ENCODE data around the gene SLC8A1.

Gene SLC8A1

GRCh38 chr2:40355451-40355850 is 96.4 kb downstream of the SLC8A1 start:
- DNase-seq (ENCODE audit: low read depth in 2 of 2) = no peak

GRCh38 chr2:40353231-40353630 is 98.7 kb downstream of the SLC8A1 start:
- DNase-seq (ENCODE audit: low read depth in 2 of 2) = no peak

GRCh38 chr2:40352703-40353099 is 99.2 kb downstream of the SLC8A1 start:
- DNase-seq (ENCODE audit: low read depth in 2 of 2) = no peak

GRCh38 chr2:40352041-40352702 is 99.7 kb downstream of the SLC8A1 start:
- DNase-seq (ENCODE audit: low read depth in 2 of 2) = no peak

- no peak for DNase-seq (ENCODE audit: low read depth in 2 of 2)
Observed at GRCh38 chr2:40348665-40349064, 103.2 kb downstream of the SLC8A1 start.

- DNase-seq (ENCODE audit: low read depth in 2 of 2) = no peak
Observed at GRCh38 chr2:40348038-40348437, 103.9 kb downstream of the SLC8A1 start.

DNA sequence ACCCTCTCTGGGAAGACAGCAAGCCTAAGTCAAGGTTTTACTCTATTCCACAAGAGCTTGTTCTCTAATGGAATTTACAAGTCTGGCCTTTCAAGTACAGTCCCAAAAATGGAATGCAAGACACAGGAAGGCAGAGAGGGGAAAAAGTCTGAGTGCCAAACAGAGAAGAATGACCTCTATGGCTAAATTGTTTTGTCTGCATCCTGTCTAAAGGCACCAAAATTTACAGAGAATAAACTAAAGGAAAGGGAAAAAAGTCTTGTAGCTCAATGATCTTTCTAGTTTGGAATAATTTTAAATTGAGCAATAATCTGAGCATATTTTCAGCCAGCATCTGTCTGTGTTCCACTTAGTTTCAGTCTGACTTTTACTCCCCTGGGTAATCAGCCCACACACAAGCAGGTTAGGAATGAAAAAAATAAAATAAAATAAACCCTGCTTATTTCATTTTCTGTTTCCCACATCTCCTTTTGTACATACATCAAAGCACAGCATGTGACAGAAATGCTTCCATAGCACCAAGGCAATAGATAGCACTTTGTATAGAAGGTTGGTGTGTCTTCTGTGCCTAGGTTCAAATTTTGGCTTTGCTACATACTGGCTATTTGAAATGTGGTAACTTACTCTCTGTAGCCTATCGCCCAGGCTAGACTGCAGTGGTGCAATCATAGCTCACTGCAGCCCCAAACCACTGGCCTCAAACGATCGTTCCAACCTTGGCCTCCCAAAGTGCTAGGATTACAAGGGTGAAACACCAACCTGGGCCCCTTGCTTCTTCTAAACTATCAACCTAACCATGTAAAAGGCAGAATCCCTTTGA is 105.1 kb downstream of the SLC8A1 start:
- DNase-seq (ENCODE audit: low read depth in 2 of 2) = no peak

DNA sequence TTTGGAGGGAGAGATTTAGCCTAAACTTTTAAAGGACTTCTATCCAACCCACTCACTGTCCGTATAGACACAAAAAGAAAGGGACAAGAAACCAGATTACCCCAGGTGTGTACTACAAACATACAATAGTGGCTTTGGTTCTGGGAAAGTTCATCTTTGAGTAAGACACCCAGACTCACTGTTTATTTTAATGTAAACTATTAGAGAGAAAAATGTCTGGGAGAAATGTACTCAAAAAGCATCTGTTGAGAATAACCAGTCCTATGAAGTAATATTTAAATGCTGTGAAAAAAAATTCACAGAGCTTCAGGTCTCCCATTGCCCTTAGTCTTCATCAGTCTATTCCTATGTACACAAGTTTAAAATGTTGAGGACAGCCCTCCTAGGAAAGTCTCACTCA is 107.5 kb downstream of the SLC8A1 start:
- DNase-seq (ENCODE audit: low read depth in 2 of 2) = no peak

- no peak for DNase-seq (ENCODE audit: low read depth in 2 of 2)
Observed at GRCh38 chr2:40343902-40344301, 108.0 kb downstream of the SLC8A1 start.

- DNase-seq (ENCODE audit: low read depth in 2 of 2) = no peak
Observed at GRCh38 chr2:40341198-40341597, 110.7 kb downstream of the SLC8A1 start.

- no peak for DNase-seq (ENCODE audit: low read depth in 2 of 2)
Observed at GRCh38 chr2:40339026-40339425, 112.9 kb downstream of the SLC8A1 start.

DNA sequence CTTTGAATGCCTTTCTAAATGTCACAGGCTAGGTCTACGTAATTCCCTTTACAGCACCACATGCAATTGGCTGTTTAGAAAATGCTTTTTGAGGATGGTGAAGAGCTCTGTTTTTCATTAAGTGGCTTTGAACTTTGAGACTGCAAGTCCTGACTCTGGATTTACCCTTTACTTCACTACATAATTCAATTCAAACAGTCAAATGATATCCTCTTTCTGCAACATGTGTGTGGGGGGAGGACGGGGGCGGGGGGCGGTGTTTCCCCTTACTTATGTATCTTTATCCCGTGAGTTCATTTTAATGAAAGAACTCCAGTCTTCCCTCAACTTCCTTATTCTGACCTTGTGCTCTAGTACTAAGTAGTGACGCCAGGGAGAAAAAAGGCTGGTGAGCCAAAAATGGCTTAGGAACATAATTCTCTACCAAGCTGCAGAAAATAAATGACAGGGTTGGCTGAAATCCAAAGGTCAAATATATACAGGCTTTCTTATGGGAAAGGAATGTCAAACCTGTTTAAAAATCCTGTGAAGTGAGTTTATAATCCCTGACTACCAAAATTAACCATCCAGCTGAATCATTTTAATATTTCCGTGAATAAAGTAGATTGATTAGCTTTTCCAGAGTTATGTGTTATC is 119.6 kb downstream of the SLC8A1 start:
- DNase-seq (ENCODE audit: low read depth in 2 of 2) = no peak

- DNase-seq (ENCODE audit: low read depth in 2 of 2) = no peak
Observed at GRCh38 chr2:40330096-40330495, 121.8 kb downstream of the SLC8A1 start.

- DNase-seq (ENCODE audit: low read depth in 2 of 2) = no peak
Observed at GRCh38 chr2:40329739-40330030, 122.2 kb downstream of the SLC8A1 start.

- no peak for DNase-seq (ENCODE audit: low read depth in 2 of 2)
Observed at GRCh38 chr2:40325116-40325515, 126.8 kb downstream of the SLC8A1 start.

DNA sequence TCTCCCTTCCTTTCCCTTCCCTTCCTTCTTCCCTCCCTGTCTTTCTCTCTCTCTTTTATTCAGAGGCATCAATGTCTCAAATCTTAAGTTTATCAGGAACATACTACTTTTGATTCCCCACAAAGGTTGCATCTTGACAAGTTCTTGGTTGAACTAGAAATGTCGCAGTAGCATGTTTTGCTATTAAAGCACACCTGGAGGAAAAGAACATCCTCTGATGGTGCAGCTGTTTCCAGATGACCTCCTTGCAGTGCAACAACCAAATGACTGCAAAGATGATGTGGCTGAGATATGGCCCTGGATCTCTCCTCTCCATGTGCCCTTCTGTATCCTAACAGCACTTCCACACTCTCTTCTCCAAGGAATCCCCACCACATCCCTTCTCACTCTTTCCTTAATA is 127.2 kb downstream of the SLC8A1 start:
- no peak for DNase-seq (ENCODE audit: low read depth in 2 of 2)

GRCh38 chr2:40321822-40322221 is 130.1 kb downstream of the SLC8A1 start:
- DNase-seq (ENCODE audit: low read depth in 2 of 2) = no peak

DNA sequence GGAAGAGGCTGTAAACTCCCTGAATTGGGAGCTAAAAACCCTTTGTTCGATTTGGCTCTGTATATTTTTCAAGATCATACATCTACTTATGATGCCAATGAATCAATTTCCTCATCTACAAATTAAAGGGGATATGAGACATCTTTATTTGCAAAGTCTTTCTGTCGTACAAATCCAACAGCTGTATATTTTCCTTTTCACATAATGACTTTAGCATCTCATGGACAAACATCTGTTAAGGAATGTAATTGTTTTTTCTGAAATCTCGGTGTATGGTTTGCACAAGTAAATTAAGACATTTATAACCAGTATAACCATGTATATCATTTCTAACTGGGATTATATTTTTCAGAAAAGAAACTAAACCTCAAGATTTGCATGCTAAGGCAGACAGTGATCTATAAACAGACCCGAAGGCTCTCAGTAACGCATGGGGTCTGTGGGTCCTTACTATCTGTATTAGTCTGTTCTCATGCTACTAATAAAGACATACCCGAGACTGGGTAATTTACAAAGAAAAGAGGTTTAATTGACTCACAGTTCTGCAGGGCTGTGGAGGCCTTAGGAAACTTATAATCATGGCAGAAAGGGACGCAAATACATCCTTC is 130.8 kb downstream of the SLC8A1 start:
- no peak for DNase-seq (ENCODE audit: low read depth in 2 of 2)

DNA sequence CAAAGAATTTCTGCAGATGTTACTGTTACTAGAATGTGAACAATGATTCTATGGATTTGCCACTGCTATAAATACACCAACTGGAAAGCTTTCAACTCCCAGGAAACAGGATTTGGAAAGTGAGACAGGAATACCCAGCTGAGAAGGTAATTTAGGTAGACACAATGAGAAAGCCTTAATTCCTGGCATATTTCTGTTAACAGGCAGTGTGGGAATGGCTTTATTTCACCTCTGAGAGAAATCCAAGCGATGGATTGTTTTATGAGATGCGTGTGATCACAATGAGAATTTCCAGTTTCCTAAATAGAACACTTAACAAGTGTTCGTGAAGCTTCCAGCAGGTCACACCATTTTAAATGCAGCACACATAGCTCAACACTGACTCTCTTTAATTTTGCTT is 133.0 kb downstream of the SLC8A1 start:
- no peak for DNase-seq (ENCODE audit: low read depth in 2 of 2)

DNA sequence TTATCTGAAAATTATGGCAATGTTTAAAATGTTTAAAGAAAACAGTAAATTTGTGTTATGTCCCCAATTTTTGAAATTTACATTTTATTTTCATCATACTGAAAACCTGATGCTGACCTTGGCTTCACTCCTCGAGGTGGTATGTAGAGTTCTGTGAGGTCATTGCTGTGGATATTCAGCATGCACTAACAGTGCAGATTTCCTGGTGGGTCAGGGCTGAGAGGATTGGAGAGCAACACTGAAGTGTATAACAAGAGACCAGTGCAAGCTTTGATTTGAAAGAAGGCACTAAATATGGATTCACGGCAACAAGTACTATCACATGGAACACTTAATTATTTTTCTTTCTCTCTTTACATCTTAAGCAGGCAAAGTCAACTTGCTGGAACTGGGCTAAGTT is 134.1 kb downstream of the SLC8A1 start:
- DNase-seq (ENCODE audit: low read depth in 2 of 2) = no peak

DNA sequence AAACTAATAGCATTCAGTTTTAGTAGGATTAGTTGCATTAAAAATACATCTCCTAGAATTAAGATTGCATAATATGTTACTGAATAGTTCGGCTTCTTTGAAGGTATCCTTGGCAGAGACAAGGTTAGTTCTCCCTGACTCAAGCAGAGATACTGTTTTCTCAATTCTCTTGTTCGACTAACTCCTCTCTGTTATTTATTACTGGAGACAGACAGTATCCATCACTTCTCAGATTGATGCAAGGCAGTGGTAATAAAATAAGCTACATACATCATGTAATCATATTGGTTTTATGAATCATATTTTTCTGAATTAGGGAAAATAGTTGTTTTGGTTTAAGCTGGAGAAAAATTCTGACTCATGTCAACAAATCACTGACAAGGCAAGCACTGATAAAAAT is 134.8 kb downstream of the SLC8A1 start:
- no peak for DNase-seq (ENCODE audit: low read depth in 2 of 2)

GRCh38 chr2:40316620-40317019 is 135.3 kb downstream of the SLC8A1 start:
- no peak for DNase-seq (ENCODE audit: low read depth in 2 of 2)

DNA sequence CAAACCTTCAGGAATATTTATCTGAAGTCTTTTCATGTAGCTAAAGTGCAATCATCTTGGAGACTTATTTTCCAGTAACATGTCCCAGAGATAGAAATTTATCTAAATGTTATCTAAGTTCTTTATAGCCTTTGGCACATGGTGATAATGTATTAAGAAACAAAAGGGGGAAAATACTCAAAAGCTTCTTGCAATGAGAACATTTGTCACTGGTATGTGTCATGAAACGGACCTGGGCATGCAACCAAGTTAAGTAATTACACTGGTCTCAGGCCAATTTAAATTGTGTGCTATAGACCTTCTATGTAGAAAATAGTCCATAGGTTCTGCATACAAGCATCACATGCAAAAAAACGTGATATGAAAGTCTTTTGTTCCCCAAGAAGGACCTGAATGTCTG is 136.2 kb downstream of the SLC8A1 start:
- no peak for DNase-seq (ENCODE audit: low read depth in 2 of 2)

Data from stimulated activated CD8-positive, alpha-beta memory T cell treated with anti-CD3 and anti-CD28 coated beads, Interleukin-15, amount 100 ng/mL, for 4 hours (primary cell).